GM12878 (cell line): Measurements from ENCODE around the gene CDC123. TPM values are rescaled to one million over a fixed set of nuclear protein-coding genes. Genes with fewer than 3 reads are reported as not detected.
"Not testable (repeated sequence)": the region's sequence is repeated elsewhere in the genome, so short reads cannot be mapped to it uniquely, and the experiment has no call there.

Experiments
- ATAC-seq: fragments of 200-7000 bp; cut with Tn5 transposase; 3 replicates; pipeline ENCODE4 v1.9.1; 2020; ENCODE audit warnings: mild to moderate bottlenecking, moderate library complexity
- BruUV-seq: library from RNA; stranded (reverse); fragments of 400-500 nt; replicated peaks from 2 replicates; lab custom pipeline; 2021; lab: Mats Ljungman, UMichigan
- CTCF ChIA-PET: fragments of 300-600 bp; sonication (Branson Sonifier 250); formaldehyde crosslinking; extraction: SDS; loops from one replicate; lab custom pipeline; 2021; ENCODE audit warnings: inconsistent platforms; lab: Yijun Ruan, JAX
- POLR2A ChIA-PET: fragments of 350-600 bp; formaldehyde crosslinking; extraction: SDS; loops from one replicate; lab custom pipeline; 2021; ENCODE audit warnings: inconsistent platforms; lab: Charles Lee
- RAD21 ChIA-PET: fragments of 300-600 bp; sonication (Branson Sonifier 250); formaldehyde crosslinking; loops from one replicate; lab custom pipeline; 2023; ENCODE audit warnings: antibody characterized with exemption; ENCODE audit not compliant: unreplicated experiment; lab: Charles Lee
- SMC1A ChIA-PET: fragments of 300-600 bp; sonication (Branson Sonifier 250); formaldehyde crosslinking; loops from one replicate; lab custom pipeline; 2023; ENCODE audit not compliant: unreplicated experiment, uncharacterized antibody; lab: Charles Lee
- DNase-seq: peaks from one replicate; pipeline ENCODE4 v3.0.0-alpha.2; 2011; ENCODE audit warnings: low read depth, low spot score
- FAIRE-seq: peaks from 3 replicates; lab custom pipeline; 2011; peaks lifted over from hg19 to GRCh38; lab: Jason Lieb, UNC
- H2AFZ ChIP-seq: 2 replicates; pipeline ENCODE4 v1.6.0; 2011; ENCODE audit warnings: low read depth, low read length, control low read depth; ENCODE audit not compliant: control insufficient read depth
- H3K27ac ChIP-seq: 2 replicates; pipeline ENCODE4 v1.5.1; 2011; ENCODE audit warnings: control low read depth; ENCODE audit not compliant: control insufficient read depth, insufficient read depth
- H3K27me3 ChIP-seq, 2 experiments: replicated peaks in 1 of 2; 2 replicates each; pipeline versions ENCODE4 v1.6.0 to v1.6.1; 2011; ENCODE audit warnings: low read length in 1 of 2; ENCODE audit not compliant: control insufficient read depth in 2 of 2, insufficient read depth in 2 of 2
- H3K36me3 ChIP-seq, 2 experiments: 2 replicates each; pipeline ENCODE4 v1.5.1; 2011; ENCODE audit warnings: low read length in 1 of 2; ENCODE audit not compliant: control insufficient read depth in 2 of 2, insufficient read depth in 2 of 2
- H3K4me1 ChIP-seq: 2 replicates; pipeline ENCODE4 v1.6.1; 2011; ENCODE audit warnings: mild to moderate bottlenecking, low read length, moderate library complexity, mixed read lengths; ENCODE audit not compliant: control insufficient read depth, insufficient read depth
- H3K4me2 ChIP-seq: 2 replicates; pipeline ENCODE4 v1.6.0; 2011; ENCODE audit warnings: control low read depth; ENCODE audit not compliant: control insufficient read depth, insufficient read depth
- H3K4me3 ChIP-seq: fragments of 200-600 bp; sonication (generic); 2 replicates; pipeline ENCODE4 v1.5.1; 2016
- H3K79me2 ChIP-seq: 2 replicates; pipeline ENCODE4 v1.6.0; 2011; ENCODE audit warnings: low read length; ENCODE audit not compliant: control insufficient read depth, insufficient read depth
- H3K9ac ChIP-seq: 2 replicates; pipeline ENCODE4 v1.8.0; 2011; ENCODE audit warnings: low read length, control low read depth, mixed read lengths; ENCODE audit not compliant: control insufficient read depth, insufficient read depth
- H3K9me3 ChIP-seq: replicated peaks from 3 replicates; pipeline ENCODE4 v1.5.1; 2011; ENCODE audit warnings: mild to moderate bottlenecking, low read length; ENCODE audit not compliant: control insufficient read depth, insufficient read depth
- H4K20me1 ChIP-seq: 2 replicates; pipeline ENCODE4 v1.6.0; 2011; ENCODE audit not compliant: control insufficient read depth, insufficient read depth
- CHD4 ChIP-seq: fragments of 200-600 bp; sonication (generic); IDR thresholded peaks from 2 replicates; pipeline ENCODE4 v1.6.1; 2016; ENCODE audit warnings: mild to moderate bottlenecking
- JUND ChIP-seq: IDR thresholded peaks from 2 replicates; pipeline ENCODE4 v1.6.1; 2012; ENCODE audit warnings: low read depth, mild to moderate bottlenecking, low read length, improper control_type of control experiment, moderate library complexity
- PAX5 ChIP-seq: IDR thresholded peaks from 2 replicates; pipeline ENCODE4 v1.6.1; 2011; ENCODE audit warnings: low read depth, low read length, borderline replicate concordance
- WGBS: methylation state at CpG from one replicate; pipeline ENCODE4 v1.1.6; 2016; ENCODE audit warnings: low lambda C conversion rate; ENCODE audit not compliant: insufficient replicate concordance, insufficient coverage; ENCODE audit errors: missing lambda C conversion rate; 5-methylcytosine and 5-hydroxymethylcytosine counted together
- in situ Hi-C: fragments of 300-500 bp; cut with MboI; formaldehyde crosslinking; loops from 9 replicates; pipeline ENCODE4 v1.14.3; 2018; ENCODE audit warnings: mixed read lengths
- intact Hi-C: fragments of 100-400 bp; cut with micrococcal nuclease; formaldehyde crosslinking; loops from one replicate; pipeline ENCODE4 v1.14.2; 2022; ENCODE audit not compliant: unreplicated experiment
- polyA plus RNA-seq, 11 experiments: library from polyadenylated mRNA; depleted of rRNA in 4 of 11; unstranded in 6 of 11; stranded (reverse) in 5 of 11; fragments of >200 nt; fragmentation: Nextera tagmentation in 4 of 11; fragmentation: Illumina TruSeq in 1 of 11; extraction: Ambion mirVana in 4 of 11; extraction: Trizol in 1 of 11; gene quantifications; 1 replicate in 1 of 11; 2 replicates in 10 of 11; pipeline versions ENCODE4 v1.2.1 to v1.2.3, GENCODE V29; 2011 to 2016; ENCODE audit warnings: inconsistent platforms in 2 of 11, missing spikeins in 2 of 11, low read depth in 1 of 11
- total RNA-seq, 4 experiments: library from RNA; depleted of rRNA in 3 of 4; stranded (reverse); fragments of >200 nt in 3 of 4; fragmentation: Illumina TruSeq in 1 of 4; extraction: Trizol in 1 of 4; gene quantifications; 2 replicates each; pipeline versions ENCODE4 v1.2.1 to v1.2.3, GENCODE V29; 2013 to 2021
- TF ChIP-seq, protein P1 (sequence below): fragments of 450-650 bp; formaldehyde crosslinking; IDR thresholded peaks from 2 replicates; pipeline ENCODE4 v1.4.0; 2022; ENCODE audit warnings: mild to moderate bottlenecking, moderate library complexity

Gene CDC123
- total and polyA plus RNA-seq, 10 of the 15 experiments (the other 5 are each of a cell fraction or from before 2014, with no cell fraction given): 128 to 360 (median 209) TPM

DNA sequence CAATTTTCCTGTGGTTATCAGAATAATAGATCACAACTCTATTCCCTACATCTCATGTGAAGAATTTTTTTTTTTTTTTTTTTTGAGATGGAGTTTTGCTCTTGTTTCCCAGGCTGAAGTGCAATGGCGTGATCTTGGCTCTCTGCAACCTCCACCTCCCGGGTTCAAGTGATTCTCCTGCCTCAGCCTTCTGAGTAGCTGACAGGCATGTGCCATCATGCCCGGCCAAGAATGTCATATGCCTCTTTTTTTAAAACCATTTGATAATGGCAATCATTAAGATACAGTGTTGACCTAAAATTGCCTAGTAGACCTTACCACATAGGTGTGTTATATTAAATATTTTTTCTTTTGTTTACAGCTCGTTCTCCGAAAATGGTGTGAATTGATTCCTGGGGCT is 38.7 kb downstream of the CDC123 start:
- H3K79me2 ChIP-seq, H3K9me3 ChIP-seq, H3K4me2 ChIP-seq, H2AFZ ChIP-seq, H3K9ac ChIP-seq, ATAC-seq, FAIRE-seq, H3K4me3 ChIP-seq, in situ Hi-C loops, H3K4me1 ChIP-seq, H3K27me3 ChIP-seq, intact Hi-C loops, DNase-seq, H4K20me1 ChIP-seq, H3K27ac ChIP-seq, POLR2A ChIA-PET, BruUV-seq: not testable (repeated sequence)
- peaks cover 8 to 29% of the 10 kb centered on the region in 2 experiments for H3K36me3 ChIP-seq
- ChIA-PET SMC1A (interaction anchor here (0.7 to 1.3 kb wide), 4 partner anchors 17 to 422 kb away, joined by 3 read pairs; no protein-coding TSS in a partner anchor), CTCF (interaction anchor here (0.8 to 1.0 kb wide), 2 partner anchors 18 to 422 kb away, joined by 4 read pairs; no protein-coding TSS in a partner anchor), RAD21 (interaction anchor here (0.9 kb wide), 1 partner anchor 422 kb away, joined by 3 read pairs; no protein-coding TSS in a partner anchor)
- WGBS: 100% methylated on average over 5 of the region's 5 CpGs

DNA sequence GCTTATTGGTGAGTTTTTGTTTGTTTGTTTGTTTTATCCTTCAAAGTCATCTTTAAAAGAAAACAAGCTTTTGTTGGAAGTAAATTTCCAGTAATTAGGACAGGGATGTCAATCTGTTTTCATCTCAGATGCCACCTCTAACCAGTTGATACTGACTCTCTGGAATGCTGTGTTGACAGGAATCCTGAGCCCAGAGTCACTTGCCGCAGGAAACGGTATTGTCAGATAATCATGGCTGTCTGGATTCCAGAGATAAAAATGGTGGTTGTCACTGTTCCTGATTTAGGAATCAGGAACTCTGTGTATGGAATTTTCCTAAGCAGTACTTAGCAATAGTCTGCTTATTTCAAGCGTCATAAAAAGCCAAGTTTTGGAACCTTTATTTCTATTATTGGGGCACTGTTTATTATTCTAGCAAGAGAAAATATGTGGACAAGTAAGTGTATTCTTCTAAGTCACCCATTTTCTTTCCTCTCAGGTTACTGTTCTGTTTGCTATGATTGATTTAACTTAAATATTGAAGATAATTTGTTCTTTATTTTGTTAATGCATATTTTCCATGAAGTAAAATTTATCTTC is 39.2 kb downstream of the CDC123 start:
- 99% methylated on average over 3 of the region's 3 CpGs for WGBS
- RAD21 ChIA-PET: interaction anchor here (0.9 kb wide), 1 partner anchor 421 kb away, joined by 3 read pairs; no protein-coding TSS in a partner anchor

More for the DNA sequence above, 39.2 kb downstream of the CDC123 start:
- H3K9ac ChIP-seq: no peak overlapping the region
- ChIA-PET CTCF (interaction anchor here (0.8 to 1.0 kb wide), 2 partner anchors 19 to 421 kb away, joined by 4 read pairs; no protein-coding TSS in a partner anchor), POLR2A (no interaction called here), SMC1A (interaction anchor here (0.7 to 1.3 kb wide), 4 partner anchors 17 to 421 kb away, joined by 3 read pairs; no protein-coding TSS in a partner anchor)
- H3K79me2 ChIP-seq: no peaks in the 10 kb centered on the region
- DNase-seq (no peak), FAIRE-seq (no peak), ATAC-seq (no peak)
- in situ Hi-C loops (no loop called here), intact Hi-C loops (no loop called here)
- H3K4me1 ChIP-seq: no peaks in the 10 kb centered on the region
- peaks cover 8 to 27% of the 10 kb centered on the region in 2 experiments for H3K36me3 ChIP-seq
- no peak for TF ChIP-seq CHD4
- TF ChIP-seq, protein P1, sequence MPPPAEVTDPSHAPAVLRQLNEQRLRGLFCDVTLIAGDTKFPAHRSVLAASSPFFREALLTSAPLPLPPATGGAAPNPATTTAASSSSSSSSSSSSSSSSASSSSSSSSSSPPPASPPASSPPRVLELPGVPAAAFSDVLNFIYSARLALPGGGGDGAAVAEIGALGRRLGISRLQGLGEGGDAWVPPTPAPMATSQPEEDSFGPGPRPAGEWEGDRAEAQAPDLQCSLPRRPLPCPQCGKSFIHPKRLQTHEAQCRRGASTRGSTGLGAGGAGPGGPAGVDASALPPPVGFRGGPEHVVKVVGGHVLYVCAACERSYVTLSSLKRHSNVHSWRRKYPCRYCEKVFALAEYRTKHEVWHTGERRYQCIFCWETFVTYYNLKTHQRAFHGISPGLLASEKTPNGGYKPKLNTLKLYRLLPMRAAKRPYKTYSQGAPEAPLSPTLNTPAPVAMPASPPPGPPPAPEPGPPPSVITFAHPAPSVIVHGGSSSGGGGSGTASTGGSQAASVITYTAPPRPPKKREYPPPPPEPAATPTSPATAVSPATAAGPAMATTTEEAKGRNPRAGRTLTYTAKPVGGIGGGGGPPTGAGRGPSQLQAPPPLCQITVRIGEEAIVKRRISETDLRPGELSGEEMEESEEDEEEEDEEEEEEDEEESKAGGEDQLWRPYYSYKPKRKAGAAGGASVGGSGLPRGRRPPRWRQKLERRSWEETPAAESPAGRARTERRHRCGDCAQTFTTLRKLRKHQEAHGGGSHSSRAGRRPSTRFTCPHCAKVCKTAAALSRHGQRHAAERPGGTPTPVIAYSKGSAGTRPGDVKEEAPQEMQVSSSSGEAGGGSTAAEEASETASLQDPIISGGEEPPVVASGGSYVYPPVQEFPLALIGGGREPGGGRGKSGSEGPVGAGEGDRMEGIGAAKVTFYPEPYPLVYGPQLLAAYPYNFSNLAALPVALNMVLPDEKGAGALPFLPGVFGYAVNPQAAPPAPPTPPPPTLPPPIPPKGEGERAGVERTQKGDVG (CRISPR knock-in tag): no peak
- no peak for TF ChIP-seq JUND
- TF ChIP-seq PAX5: no peak
- no peaks in the 10 kb centered on the region for H3K9me3 ChIP-seq
- H3K4me3 ChIP-seq: no peak overlapping the region
- no peak overlapping the region for H3K27ac ChIP-seq
- no peaks in the 10 kb centered on the region for H3K27me3 ChIP-seq
- H3K4me2 ChIP-seq: no peak overlapping the region
- BruUV-seq: no TSS peak
- H2AFZ ChIP-seq: no peak overlapping the region
- no peaks in the 10 kb centered on the region for H4K20me1 ChIP-seq
